ENCODE results near the gene FBXL7. TPM values are rescaled to one million over a fixed set of nuclear protein-coding genes. Genes with fewer than 3 reads are reported as not detected.
A peak's percentile ranks its signal among the peaks of the same experiment; 100 is the strongest.

Gene FBXL7
- total and polyA plus RNA-seq, 2 donors (not counting 1 experiment from before 2014, with no cell fraction given) = 6.4 to 12.9 TPM

DNA sequence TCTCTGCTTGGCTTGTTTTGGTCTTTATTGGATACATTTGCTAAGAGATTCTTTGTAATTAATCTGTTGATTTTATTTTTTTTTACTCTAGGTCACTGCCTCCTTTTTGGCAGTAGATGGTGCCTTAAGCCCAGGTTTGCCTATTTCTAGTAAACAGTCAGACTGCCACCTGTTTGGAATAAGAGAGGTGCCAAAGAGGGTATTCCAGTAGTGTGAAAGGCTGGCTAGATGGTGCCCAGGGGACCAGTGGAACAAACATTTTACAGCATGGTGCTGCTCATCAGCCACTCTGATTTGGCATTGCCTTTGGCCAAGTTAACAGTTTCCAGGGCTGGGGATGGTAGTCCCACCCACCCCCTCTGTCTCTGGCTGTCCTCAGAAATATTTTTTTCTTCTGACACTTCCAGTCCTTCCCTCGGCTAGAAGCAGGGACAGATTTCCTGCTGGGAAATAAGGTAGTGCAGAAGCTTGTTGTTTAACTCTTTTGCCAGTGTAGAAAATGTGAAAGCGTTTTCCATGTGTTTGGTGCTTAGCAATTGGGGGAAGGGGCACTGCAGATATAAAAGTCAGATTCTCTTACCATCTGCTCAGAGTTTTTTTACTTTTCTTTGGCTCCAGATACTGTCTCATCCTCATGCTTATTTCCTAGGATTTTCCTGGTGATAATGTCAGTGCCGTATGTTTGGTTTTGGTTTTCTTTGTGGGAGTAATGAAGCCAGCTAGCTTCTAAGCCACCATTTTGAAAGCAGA lies 36.6 kb upstream of the FBXL7 start:
- Histone ChIP-seq H3K27me3 (ENCODE audit: control insufficient read depth, insufficient read depth, low read length) (no peaks in the 10 kb centered on the region), H3K9ac (ENCODE audit: insufficient read depth, low read length) (no peak overlapping the region), H3K4me1 (ENCODE audit: control insufficient read depth, extremely low read depth, insufficient read depth, low read length) (no peaks in the 10 kb centered on the region)

GRCh38 chr5:15472116-15472515 lies 27.9 kb upstream of the FBXL7 start:
- no peak for TF ChIP-seq EZH2 (IDR thresholded peaks at IDR 0.05; ENCODE audit: low read length, missing control alignments)
- no peak for TF ChIP-seq CTCF (conservative IDR thresholded peaks at IDR 0.05 in 1 of 2, IDR thresholded peaks at IDR 0.05 in 1 of 2; ENCODE audit: low read depth in 1 of 2, low read length in 2 of 2)
- Histone ChIP-seq H4K20me1 (ENCODE audit: control insufficient read depth, extremely low read depth, insufficient read depth, low read length) (no peaks in the 10 kb centered on the region), H3K4me3 (replicated peaks in 1 of 4; ENCODE audit: control extremely low read depth in 1 of 4, insufficient read depth in 1 of 4, low read depth in 3 of 4, low read length in 4 of 4) (no peak overlapping the region), H2AFZ (ENCODE audit: low read length) (no peak overlapping the region), H3K36me3 (ENCODE audit: control insufficient read depth, insufficient read depth, low read length) (no peaks in the 10 kb centered on the region), H3K27ac (ENCODE audit: insufficient read depth, low read length) (no peak overlapping the region), H3K9ac (ENCODE audit: insufficient read depth, low read length) (no peak overlapping the region), H3K9me3 (ENCODE audit: control insufficient read depth, insufficient read depth, low read depth, low read length) (no peaks in the 10 kb centered on the region), H3K27me3 (ENCODE audit: control insufficient read depth, insufficient read depth, low read length) (no peaks in the 10 kb centered on the region), H3K4me1 (ENCODE audit: control insufficient read depth, extremely low read depth, insufficient read depth, low read length) (no peaks in the 10 kb centered on the region), H3K79me2 (ENCODE audit: control insufficient read depth, insufficient read depth, low read length) (no peaks in the 10 kb centered on the region), H3K4me2 (ENCODE audit: extremely low read depth, insufficient read depth, low read length) (no peak overlapping the region)
- DNase-seq (ENCODE audit: low read depth in 2 of 2) = no peak

More for the DNA sequence above, 36.6 kb upstream of the FBXL7 start:
- H2AFZ ChIP-seq (ENCODE audit: low read length) = no peak overlapping the region
- no peaks in the 10 kb centered on the region for H3K9me3 ChIP-seq (ENCODE audit: control insufficient read depth, insufficient read depth, low read depth, low read length)
- no peaks in the 10 kb centered on the region for H3K36me3 ChIP-seq (ENCODE audit: control insufficient read depth, insufficient read depth, low read length)
- no peak overlapping the region for H3K4me2 ChIP-seq (ENCODE audit: extremely low read depth, insufficient read depth, low read length)
- DNase-seq (ENCODE audit: low read depth in 2 of 2) = peak; percentile 24 to 48
- no peaks in the 10 kb centered on the region for H4K20me1 ChIP-seq (ENCODE audit: control insufficient read depth, extremely low read depth, insufficient read depth, low read length)
- no peak overlapping the region for H3K4me3 ChIP-seq (replicated peaks in 1 of 4; ENCODE audit: control extremely low read depth in 1 of 4, insufficient read depth in 1 of 4, low read depth in 3 of 4, low read length in 4 of 4)
- H3K27ac ChIP-seq (ENCODE audit: insufficient read depth, low read length) = no peak overlapping the region
- TF ChIP-seq EZH2 (IDR thresholded peaks at IDR 0.05; ENCODE audit: low read length, missing control alignments) = no peak
- peak; percentile 43 to 51 for TF ChIP-seq CTCF (conservative IDR thresholded peaks at IDR 0.05 in 1 of 2, IDR thresholded peaks at IDR 0.05 in 1 of 2; ENCODE audit: low read depth in 1 of 2, low read length in 2 of 2)
- no peaks in the 10 kb centered on the region for H3K79me2 ChIP-seq (ENCODE audit: control insufficient read depth, insufficient read depth, low read length)

- H2AFZ ChIP-seq (ENCODE audit: low read length) = no peak overlapping the region
- peaks cover 2% of the 10 kb centered on the region for H3K27me3 ChIP-seq (ENCODE audit: control insufficient read depth, insufficient read depth, low read length)
- H3K9me3 ChIP-seq (ENCODE audit: control insufficient read depth, insufficient read depth, low read depth, low read length) = no peaks in the 10 kb centered on the region
- TF ChIP-seq CTCF (conservative IDR thresholded peaks at IDR 0.05 in 1 of 2, IDR thresholded peaks at IDR 0.05 in 1 of 2; ENCODE audit: low read depth in 1 of 2, low read length in 2 of 2) (no peak), EZH2 (IDR thresholded peaks at IDR 0.05; ENCODE audit: low read length, missing control alignments) (no peak)
- H3K79me2 ChIP-seq (ENCODE audit: control insufficient read depth, insufficient read depth, low read length) = no peaks in the 10 kb centered on the region
- H3K9ac ChIP-seq (ENCODE audit: insufficient read depth, low read length) = no peak overlapping the region
- H3K36me3 ChIP-seq (ENCODE audit: control insufficient read depth, insufficient read depth, low read length) = no peaks in the 10 kb centered on the region
- H3K27ac ChIP-seq (ENCODE audit: insufficient read depth, low read length) = no peak overlapping the region
- no peaks in the 10 kb centered on the region for H3K4me1 ChIP-seq (ENCODE audit: control insufficient read depth, extremely low read depth, insufficient read depth, low read length)
- DNase-seq (ENCODE audit: low read depth in 2 of 2) = no peak
- H3K4me2 ChIP-seq (ENCODE audit: extremely low read depth, insufficient read depth, low read length) = no peak overlapping the region
- no peaks in the 10 kb centered on the region for H4K20me1 ChIP-seq (ENCODE audit: control insufficient read depth, extremely low read depth, insufficient read depth, low read length)
- no peak overlapping the region for H3K4me3 ChIP-seq (replicated peaks in 1 of 4; ENCODE audit: control extremely low read depth in 1 of 4, insufficient read depth in 1 of 4, low read depth in 3 of 4, low read length in 4 of 4)
These were observed 25.7 kb upstream of the FBXL7 start for GRCh38 chr5:15474143-15474719.

Measured in fibroblast of lung (primary cell).